HG03135 (cell line): ENCODE measurements around the gene AQP7.
"Not testable (repeated sequence)": the region's sequence is repeated elsewhere in the genome, so short reads cannot be mapped to it uniquely, and the experiment has no call there.

Experiments used
- ATAC-seq: cut with Tn5 transposase; IDR thresholded peaks from one replicate; pipeline ENCODE4 v1.9.1; 2021; ENCODE audit warnings: mild to moderate bottlenecking, moderate library complexity; ENCODE audit not compliant: unreplicated experiment

Gene AQP7

DNA sequence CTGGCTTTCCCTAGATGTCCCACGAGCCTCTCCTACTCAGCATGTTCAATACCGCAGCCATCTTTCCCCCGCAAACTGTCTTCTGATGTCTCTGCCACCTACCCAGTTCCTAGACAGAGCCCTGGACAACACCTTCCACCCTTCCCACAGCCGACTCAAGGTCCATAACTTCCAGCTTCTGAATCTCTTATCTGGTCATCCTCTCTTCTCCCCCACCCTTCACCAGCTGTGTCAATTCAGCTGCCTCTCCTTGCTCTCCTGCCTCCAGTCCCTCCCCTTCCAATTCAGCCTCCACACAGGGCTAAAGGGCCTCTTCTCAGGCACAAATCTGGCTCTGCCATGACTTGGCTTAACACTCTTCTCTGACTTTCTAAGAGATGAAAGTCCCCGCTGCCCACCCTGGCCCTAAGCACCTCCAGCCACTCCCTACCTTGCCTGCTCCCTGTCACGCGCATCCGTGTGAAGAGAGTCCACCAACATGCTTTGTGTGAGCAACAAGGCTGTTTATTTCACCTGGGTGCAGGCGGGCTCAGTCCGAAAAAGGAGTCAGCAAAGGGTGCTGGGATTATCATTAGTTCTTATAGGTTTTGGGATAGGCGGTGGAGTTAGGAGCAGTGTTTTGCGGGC lies 25.2 kb downstream of the AQP7 start:
- ATAC-seq, result no peak

DNA sequence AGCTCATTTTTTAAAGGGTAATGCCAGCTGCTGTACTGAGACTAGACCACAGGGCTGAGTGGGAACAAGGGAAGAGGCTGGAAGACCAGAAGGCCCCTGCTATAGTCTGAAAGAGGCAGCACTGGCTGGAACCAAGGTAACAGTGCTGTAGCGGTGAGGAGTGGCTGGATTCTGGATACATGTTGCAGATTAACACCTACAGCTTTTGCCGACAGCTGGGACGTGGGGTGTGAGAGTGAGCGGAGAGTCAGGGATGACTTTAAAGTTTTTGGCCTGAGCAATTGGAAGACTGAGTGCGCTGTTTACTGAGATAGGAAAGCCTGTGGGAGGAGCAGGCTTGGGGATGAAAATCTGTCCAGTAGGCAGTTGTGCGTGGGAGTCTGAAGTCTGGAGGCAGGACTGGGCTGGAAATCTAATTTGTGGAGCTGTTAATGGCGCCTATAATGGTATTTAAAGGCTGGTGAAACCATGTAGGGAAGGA lies 26.5 kb downstream of the AQP7 start:
- ATAC-seq, result no peak

DNA sequence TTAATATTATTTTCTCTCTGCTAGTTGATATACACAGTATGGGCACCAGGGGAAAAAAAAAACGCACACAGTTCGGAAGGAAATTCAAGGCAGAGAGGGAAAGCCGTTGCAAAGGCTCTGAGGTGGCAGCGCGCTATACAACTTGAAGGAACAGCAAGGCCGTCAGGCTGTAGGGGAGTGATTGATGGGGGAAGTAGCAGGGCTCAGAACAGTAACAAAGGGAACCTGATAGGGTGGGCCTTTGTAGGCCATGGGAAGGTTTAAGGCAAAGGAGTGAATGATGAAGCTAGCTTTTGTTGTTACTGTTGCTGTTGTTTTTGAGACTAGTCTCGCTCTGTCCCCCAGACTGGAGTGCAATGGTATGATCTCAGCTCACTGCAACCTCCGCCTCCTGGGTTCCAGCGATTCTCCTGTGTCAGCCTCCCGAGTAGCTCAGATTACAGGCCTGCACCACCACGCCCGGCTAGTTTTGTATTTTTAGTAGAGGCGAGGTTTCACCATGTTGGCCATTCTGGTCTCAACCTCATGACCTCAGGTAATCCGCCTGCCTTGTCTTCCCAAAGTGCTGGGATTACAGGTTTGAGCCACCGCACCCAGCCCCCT lies 27.0 kb downstream of the AQP7 start:
- peak; percentile 16 for ATAC-seq

DNA sequence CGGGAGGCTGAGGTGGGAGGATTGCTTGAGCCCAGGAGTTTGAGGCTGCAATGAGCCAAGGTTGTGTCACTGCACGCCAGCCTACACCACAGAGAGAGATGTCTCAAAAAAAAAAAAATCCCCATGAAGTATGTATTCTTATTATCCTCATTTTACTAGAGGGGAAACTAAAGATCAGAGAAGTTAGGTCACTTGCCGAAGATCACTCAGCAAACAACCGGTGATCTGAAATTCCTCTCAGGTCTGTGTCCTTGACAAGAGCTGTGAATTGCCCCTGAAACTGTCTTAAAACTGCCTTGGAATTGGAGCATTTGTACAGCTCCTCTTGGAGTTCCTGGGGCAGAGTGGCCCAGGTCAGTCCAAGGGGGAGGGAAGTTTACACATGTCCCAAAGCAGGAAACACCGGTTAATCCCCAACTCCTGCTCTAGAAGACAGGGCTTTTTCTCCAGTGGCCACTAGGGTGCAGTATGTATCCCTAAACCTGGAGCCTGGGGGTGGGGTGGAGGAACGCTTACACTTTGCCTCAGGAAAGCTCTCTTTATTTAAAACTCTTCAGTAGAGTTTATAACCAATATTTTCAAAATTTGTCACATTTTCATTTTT lies 27.6 kb downstream of the AQP7 start:
- peak; percentile 59 for ATAC-seq

DNA sequence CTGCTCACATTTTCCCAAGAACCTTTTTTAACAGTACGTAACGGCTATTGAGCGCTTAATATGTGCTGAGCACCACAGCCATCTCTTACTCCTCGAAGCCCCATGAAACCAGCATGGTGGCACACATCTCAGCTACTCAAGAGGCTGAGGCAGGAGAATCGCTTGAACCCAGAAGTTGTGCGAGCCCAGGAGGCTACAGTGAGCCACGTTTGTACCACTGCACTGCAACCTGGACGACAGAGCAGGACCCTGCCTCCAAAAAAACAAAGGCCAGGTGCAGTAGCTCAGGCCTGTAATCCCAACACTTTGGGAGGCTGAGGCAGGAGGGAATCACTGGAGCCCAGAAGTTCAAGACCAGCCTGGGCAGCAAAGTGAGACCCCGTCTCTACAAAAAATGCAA lies 28.2 kb downstream of the AQP7 start:
- no peak for ATAC-seq

DNA sequence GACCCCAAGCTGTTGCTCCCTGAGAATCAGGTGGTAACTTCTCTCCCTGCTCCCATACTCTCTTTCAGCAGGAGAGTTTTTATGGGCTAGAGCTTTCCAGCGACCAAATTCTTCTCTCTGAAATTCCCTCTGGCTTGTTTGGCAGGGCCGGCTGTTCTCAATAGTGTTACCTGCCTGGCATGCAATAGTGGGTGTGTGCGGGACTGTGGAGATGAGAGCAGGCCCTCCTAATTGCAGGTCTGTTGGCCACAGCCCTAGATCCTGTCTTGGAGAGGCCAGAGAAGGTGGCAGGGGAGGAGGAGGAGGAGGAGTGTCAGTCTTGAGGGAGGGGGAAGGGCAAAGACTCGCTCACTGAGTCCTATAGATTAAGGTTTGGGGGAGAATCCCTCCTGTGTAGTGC lies 29.5 kb downstream of the AQP7 start:
- no peak for ATAC-seq

DNA sequence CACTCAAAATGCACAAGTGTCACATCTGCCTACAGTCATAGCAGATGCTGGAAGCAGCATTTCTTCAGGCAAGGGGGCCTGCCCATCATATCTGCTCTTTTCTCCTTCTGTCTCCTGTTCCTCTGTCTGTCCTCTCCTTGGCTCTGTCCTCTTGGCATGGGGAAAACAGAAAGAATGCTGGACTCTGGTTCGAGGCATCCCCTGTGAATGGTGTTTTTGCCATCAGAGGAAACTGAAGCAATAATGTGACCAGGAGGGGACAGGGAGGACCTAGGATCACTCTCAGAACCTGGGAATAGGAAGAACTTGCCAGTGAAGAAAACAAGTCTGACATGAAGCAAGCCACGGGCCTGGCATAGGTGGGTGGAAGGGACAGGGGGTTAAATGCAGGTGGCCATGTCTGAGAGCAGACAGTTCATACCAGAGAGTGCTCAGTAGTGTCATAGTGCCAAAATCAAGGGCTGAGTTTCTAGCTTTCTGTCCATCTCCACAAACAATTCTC lies 35.3 kb downstream of the AQP7 start:
- ATAC-seq, result no peak

DNA sequence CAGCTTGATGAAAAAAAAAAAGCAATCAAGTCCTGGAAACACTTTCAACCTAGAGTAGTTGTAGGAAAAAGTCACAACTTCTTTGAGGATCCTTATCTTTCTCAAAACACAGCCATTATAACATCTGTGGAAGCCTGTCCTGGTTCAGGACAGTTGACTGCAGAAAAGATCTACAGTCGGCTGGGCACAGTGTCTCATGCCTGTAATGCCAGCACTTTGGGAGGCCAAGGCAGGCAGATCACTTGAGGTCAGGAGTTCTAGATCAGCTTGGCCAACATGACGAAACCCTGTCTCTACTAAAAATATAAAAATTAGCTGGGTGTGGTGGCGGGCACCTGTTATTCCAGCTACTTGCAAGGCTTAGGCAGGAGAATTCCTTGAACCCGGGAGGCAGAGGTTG lies 37.6 kb downstream of the AQP7 start:
- ATAC-seq, result not testable (repeated sequence)

DNA sequence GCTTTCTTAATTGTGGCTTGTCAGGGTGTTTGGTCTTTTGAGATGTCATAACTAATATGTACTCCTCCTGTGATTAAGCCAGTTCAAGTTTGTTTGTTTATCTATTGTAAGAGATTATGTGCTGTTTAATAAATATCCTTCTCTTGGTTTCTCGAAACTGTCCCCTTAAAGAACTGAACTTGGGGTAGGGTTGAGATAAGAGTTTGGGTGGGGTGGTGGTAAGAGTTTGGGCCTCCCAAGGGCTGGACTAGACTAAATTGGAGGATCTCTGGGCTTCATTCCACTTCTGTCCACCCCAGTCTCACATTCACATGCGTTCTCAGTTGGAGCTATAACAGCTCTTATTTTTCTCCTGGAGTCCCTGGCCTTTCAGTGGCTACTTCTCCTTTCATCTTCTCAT lies 38.2 kb downstream of the AQP7 start:
- no peak for ATAC-seq

DNA sequence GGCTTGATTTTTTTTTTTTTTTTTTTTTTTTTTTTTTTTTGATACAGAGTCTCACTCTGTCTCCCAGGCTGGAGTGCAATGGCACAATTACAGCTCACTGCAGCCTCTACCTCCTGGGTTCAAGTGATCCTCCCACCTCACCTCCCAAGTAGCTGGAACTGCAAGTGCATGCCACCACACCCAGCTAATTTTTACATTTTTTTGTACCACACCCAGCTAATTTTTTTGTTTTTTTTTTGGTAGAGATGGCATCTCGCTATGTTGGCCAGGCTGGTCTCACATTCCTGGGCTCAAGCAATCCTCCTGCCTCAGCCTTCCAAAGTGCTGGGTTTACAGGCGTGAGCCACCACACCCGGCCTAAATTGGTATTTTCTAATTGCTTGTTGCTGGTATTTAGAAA lies 43.7 kb downstream of the AQP7 start:
- ATAC-seq, result not testable (repeated sequence)

DNA sequence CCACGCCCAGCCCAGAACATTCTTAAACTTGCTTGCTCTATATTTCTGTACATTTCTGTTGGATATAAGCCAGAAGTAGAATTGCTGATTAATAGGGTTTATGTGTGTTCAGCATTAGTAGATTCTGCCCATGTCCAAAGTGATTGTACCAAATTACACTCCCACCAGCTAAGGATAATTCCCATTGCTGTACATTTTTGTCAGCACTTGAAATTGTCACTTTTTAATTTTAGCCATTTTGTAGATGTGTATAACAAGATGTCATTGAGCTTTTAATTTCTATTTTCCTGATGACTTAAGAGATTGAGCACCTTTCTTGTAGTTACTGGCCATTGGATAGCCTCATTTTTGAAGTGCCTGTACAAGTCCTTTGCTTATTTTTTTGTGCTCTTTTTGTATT lies 46.4 kb downstream of the AQP7 start:
- ATAC-seq, result no peak

DNA sequence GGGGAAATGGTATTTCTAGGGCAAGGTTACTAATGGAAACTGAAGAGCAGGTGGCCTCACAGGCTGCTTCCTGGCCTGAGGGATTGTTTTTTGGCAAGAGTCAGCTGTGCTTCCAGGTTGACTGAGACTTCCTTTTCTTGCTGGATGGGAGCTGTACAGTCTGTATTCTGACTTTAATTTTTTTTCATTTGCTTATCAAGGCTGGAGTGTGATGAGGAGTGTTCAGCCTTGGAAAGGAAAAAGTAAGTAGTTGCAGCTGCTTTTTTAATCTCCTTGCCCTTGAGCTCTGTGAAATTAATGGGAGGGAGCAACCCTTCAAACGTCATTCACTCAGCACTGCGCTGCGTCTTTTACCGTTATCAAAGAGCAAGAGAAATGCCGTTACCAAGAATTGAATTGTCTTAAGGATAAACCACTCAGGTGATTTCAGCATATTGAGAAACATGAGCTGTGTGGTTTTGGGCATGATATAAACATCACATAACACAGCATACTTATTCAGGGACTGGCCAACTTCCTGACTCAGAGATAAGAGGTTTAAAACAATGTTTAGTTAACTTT lies 47.6 kb downstream of the AQP7 start:
- ATAC-seq, result no peak

DNA sequence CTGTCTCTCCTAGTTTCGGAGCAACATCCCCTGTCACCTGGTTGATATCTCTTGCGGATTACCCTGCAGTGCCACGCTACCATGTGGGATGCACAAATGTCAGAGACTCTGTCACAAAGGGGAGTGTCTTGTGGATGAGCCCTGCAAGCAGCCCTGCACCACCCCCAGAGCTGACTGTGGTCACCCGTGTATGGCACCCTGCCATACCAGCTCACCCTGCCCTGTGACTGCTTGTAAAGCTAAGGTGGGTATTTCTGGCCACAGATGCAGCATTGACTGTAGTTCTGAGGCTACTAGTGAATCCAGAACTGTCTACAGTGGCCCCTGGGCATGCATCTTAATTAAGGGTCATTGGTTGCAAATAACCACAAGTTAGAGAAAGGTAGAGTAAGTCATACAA lies 50.8 kb downstream of the AQP7 start:
- ATAC-seq, result no peak

DNA sequence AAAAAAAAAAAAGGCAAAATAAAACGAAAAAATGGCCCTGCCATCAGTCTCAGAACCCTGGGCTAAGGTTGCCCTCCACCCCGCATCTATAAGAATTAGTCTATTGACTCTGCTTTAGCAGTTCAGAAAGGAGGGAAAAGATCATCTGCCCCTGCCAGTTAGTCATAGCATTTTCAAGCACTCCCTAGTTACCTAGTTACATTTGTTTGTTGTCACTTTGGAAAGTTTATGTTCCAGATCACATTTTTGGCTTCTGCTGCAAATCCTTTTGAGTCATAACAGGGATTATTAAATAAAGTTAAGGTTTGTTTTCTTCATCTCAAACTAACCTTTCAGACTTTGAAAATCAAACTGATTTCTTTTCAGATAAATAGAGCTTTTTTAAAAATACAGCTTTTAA lies 52.1 kb downstream of the AQP7 start:
- no peak for ATAC-seq

DNA sequence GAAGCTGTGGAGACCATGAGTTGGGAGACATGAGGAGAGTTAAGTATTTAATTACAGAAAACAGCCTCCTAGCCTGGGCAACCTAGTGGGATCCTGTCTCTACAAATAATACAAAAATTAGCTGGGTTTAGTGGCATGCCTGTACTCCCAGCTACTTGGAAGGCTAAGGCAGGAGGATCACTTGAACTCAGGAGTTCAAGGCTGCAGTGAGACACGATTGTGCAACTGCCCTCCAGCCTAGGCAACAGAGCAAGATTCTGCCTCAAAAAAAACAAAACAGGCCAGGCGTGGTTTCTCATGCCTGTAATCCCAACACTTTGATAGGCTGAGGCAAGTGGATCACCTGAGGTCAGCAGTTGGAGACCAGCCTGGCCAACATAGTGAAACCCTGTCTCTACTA lies 52.6 kb downstream of the AQP7 start:
- no peak for ATAC-seq

DNA sequence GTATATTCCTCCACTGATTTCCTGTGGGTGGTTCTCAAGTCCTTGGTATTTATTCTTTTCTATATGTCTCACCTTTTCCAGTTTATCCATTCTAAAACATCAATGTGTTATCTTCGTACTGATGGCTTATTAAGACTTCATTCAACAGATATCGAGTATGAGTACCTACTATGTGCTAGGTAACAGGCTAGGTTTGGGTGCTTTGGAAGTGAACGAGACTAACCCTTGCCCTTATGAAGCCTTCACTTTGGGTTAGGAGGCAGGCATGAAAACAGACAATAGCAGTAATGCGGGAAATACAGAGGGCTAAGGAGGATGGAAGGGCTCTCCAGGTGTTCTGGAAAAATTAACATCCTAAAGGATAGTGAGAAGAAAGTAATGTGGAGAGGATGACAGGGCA lies 53.4 kb downstream of the AQP7 start:
- no peak for ATAC-seq

DNA sequence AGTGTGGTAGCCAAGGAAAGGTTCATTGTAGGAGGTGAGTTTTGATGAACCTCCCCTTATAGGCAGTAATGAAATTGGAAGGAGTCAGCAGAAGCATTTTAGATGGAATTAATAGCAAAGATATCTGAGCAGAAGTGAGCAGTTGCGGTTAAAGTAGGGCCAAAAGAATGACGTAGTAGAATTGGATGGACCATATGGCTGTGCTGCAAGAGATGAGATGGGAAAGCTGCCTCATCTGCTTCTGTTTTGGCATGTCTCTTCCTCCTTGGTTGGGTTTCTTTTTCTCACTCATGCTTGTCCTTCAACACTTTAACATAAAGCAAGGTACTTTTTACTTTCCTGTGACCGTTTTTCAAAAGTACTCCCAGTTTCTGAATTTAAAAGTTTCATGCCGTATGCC lies 55.8 kb downstream of the AQP7 start:
- no peak for ATAC-seq

DNA sequence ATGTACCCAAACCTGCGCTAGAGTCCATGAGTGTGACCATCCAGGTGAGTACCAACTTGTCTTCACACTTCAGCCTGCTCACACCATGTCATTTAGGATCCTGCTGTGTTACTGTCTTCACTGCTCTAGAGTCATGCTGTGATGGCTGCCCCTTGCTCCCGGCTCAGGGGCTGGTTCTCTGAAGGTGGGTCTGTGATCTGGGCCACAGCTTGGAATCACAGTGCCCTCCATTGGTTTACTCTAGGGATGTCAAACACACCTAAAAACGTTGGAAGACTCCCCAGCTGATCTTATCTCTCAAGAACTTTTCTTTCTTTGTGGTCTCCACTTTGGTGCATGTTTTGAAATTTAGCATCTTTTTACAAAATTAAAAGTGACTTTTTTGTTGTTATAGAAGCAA lies 58.2 kb downstream of the AQP7 start:
- ATAC-seq, result no peak

DNA sequence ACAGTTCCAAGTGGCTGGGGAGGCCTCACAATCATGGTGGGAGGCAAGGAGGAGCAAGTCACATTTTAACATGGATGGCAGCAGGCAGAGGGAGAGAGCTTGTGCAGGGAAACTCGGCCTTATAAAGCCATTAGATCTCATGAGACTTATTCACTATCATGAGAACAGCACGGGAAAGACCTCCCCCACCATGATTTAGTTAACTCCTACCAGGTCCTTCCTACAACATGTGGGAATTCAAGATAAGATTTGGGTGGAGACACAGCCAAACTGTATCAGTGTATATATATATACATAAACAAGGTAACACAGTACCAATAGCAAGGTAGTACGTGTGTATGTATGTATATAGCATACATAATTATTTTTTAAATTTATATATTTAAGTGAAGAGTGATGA lies 61.2 kb downstream of the AQP7 start:
- ATAC-seq, result no peak

DNA sequence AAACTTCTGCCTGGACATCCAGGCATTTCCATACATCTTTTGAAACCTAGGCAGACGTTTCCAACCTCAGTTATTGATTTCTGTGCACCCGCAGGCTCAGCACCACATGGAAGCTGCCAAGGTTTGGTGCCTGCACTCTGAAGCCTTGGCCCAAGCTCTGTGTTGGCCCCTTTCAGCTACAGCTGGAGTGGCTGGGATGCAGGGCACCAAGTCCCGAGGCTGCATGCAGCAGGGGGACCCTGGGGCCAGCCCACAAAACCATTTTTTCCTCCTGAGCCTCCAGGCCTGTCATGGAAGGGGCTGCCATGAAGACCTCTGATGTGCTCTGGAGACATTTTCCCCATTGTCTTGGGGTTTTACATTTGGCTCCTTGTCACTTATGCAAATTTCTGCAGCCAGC lies 62.2 kb downstream of the AQP7 start:
- ATAC-seq, result no peak
